Naive thymus-derived CD4-positive, alpha-beta T cell (primary cell): Measurements from ENCODE around the gene LPP. TPM values are rescaled to one million over a fixed set of nuclear protein-coding genes. Genes with fewer than 3 reads are reported as not detected.
A peak's percentile ranks its signal among the peaks of the same experiment; 100 is the strongest.

Experiments used
- ATAC-seq: fragments of 150-1000 bp; cut with Tn5 transposase; 2 replicates; pipeline ENCODE4 v1.10.0; 2021; ENCODE audit warnings: mild to moderate bottlenecking, moderate library complexity
- CTCF ChIA-PET: fragments of 350-600 bp; sonication (Branson Sonifier 250); formaldehyde crosslinking; loops from one replicate; lab custom pipeline; 2021; ENCODE audit warnings: antibody characterized with exemption; lab: Charles Lee
- POLR2A ChIA-PET: fragments of 350-600 bp; sonication (Branson Sonifier 250); formaldehyde crosslinking; loops from one replicate; lab custom pipeline; 2021; ENCODE audit warnings: antibody characterized with exemption, inconsistent platforms; lab: Charles Lee
- DNase-seq, 9 donors: peaks; one replicate each; pipeline versions ENCODE4 v3.0.0 to v3.0.0-alpha.2; 2020 to 2022; ENCODE audit warnings: mixed read lengths in 1 of 9
- H3K27ac ChIP-seq: one replicate; pipeline ENCODE4 v1.7.0; 2013; ENCODE audit warnings: mild to moderate bottlenecking, low read depth, low read length, moderate library complexity
- H3K27me3 ChIP-seq, 2 donors: one replicate each; pipeline ENCODE4 v1.7.0; 2013; ENCODE audit warnings: low read length in 2 of 2, mild to moderate bottlenecking in 2 of 2, moderate library complexity in 2 of 2; ENCODE audit not compliant: control insufficient read depth in 2 of 2, insufficient read depth in 2 of 2
- H3K36me3 ChIP-seq, 3 experiments: 1 replicate in 2 of 3; 2 replicates in 1 of 3; pipeline ENCODE4 v1.7.0; 2013; ENCODE audit warnings: low read length in 3 of 3, mild to moderate bottlenecking in 3 of 3, moderate library complexity in 1 of 3; ENCODE audit not compliant: insufficient read depth in 3 of 3, control insufficient read depth in 2 of 3
- H3K4me1 ChIP-seq, 2 donors: one replicate each; pipeline ENCODE4 v1.7.0; 2013; ENCODE audit warnings: low read length in 2 of 2, mild to moderate bottlenecking in 2 of 2, moderate library complexity in 1 of 2; ENCODE audit not compliant: control insufficient read depth in 2 of 2, insufficient read depth in 2 of 2
- H3K4me3 ChIP-seq: 2 replicates; pipeline ENCODE4 v1.7.0; 2013; ENCODE audit warnings: mild to moderate bottlenecking, low read length
- H3K9me3 ChIP-seq, 3 experiments: 1 replicate in 2 of 3; 2 replicates in 1 of 3; pipeline ENCODE4 v1.7.0; 2013; ENCODE audit warnings: low read length in 3 of 3; ENCODE audit not compliant: control insufficient read depth in 2 of 3
- H3K27ac Mint-ChIP-seq, 9 donors: one replicate each; pipeline ENCODE4 v1.8.0; 2020 to 2022; ENCODE audit warnings: mixed read lengths in 9 of 9, mild to moderate bottlenecking in 8 of 9, moderate library complexity in 5 of 9, inconsistent platforms in 2 of 9
- H3K27me3 Mint-ChIP-seq, 5 donors: one replicate each; pipeline ENCODE4 v1.8.0; 2021 to 2022; ENCODE audit warnings: mixed read lengths in 5 of 5, mild to moderate bottlenecking in 1 of 5
- H3K36me3 Mint-ChIP-seq, 5 donors: one replicate each; pipeline ENCODE4 v1.8.0; 2020 to 2022; ENCODE audit warnings: mixed read lengths in 5 of 5, mild to moderate bottlenecking in 3 of 5, inconsistent platforms in 1 of 5
- H3K4me1 Mint-ChIP-seq, 7 donors: one replicate each; pipeline ENCODE4 v1.8.0; 2020 to 2022; ENCODE audit warnings: mixed read lengths in 7 of 7, mild to moderate bottlenecking in 3 of 7, inconsistent platforms in 1 of 7
- H3K4me3 Mint-ChIP-seq, 10 donors: one replicate each; pipeline ENCODE4 v1.8.0; 2020 to 2022; ENCODE audit warnings: mild to moderate bottlenecking in 10 of 10, mixed read lengths in 10 of 10, moderate library complexity in 6 of 10, inconsistent platforms in 2 of 10
- H3K9me3 Mint-ChIP-seq, 11 donors: one replicate each; pipeline ENCODE4 v1.8.0; 2020 to 2022; ENCODE audit warnings: mixed read lengths in 11 of 11, mild to moderate bottlenecking in 4 of 11, inconsistent platforms in 1 of 11, moderate library complexity in 1 of 11
- intact Hi-C, 2 donors: fragments of 100-400 bp; cut with micrococcal nuclease; formaldehyde crosslinking; loops; one replicate each; pipeline ENCODE4 v1.15.1; 2023
- polyA plus RNA-seq, 2 donors: library from polyadenylated mRNA; unstranded; fragments of 300-500 nt; fragmentation: Illumina TruSeq; gene quantifications; one replicate each; pipeline ENCODE4 v1.2.3, GENCODE V29; 2021
- total RNA-seq, 6 experiments: library from RNA in 5 of 6; stranded (reverse) in 5 of 6; gene quantifications; 1 replicate in 5 of 6; 2 replicates in 1 of 6; pipeline ENCODE4 v1.2.3 and lab custom pipeline; 2021 to 2026

LPP gene
- total and polyA plus RNA-seq, 7 experiments from 2014 or later: 10.3 to 95.2 (median 19.5) TPM

GRCh38 chr3:188184649-188185048, 30.7 kb downstream of the LPP start:
- CTCF ChIA-PET: no interaction called here
- H3K27ac Mint-ChIP-seq: peak overlapping the region in 3 of 9 donors; percentile 11 to 74 (median 24)

DNA sequence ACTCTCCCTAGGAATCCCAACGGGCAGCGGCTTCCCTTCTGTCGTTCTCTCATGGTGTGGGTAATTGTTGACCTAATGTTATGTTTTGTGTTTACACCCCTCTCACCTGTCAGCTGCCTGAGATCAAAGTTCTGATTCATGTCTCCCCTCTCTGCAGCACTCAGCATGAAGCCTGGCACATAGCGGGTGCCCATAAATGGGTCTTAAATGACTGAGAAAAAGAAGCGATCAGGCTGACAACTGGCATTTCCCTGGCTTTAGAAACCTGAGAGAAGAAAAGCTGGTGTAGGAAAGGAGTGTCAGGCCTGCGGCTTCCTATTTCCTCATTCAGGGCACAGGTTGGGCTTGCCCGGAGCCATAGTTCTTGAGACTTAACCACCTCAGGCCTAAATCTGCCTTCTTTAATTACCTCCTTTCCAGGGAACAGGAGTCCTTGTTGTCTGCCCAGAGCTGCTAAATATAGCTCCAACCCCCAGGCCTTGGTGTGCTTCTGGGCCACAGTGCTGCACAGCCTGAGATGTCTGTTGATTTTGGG, 31.8 kb downstream of the LPP start:
- ATAC-seq (peak; percentile 27), DNase-seq (peak in 1 of 9 donors; percentile 11)
- Histone ChIP-seq H3K27ac (no peak overlapping the region), H3K4me1 (peaks cover 5 to 12% of the 10 kb centered on the region in 2 donors), H3K27me3 (no peaks in the 10 kb centered on the region), H3K4me3 (no peak overlapping the region), H3K9me3 (no peaks in the 10 kb centered on the region), H3K36me3 (no peaks in the 10 kb centered on the region)
- H3K4me1 Mint-ChIP-seq: peaks cover 31 to 55% (median 49%) of the 10 kb centered on the region in 7 donors
- H3K27ac Mint-ChIP-seq: peak overlapping the region; percentile 15 to 86 (median 57)
- CTCF ChIA-PET: no interaction called here
- peak overlapping the region in 8 of 10 donors; percentile 14 to 67 (median 44) for H3K4me3 Mint-ChIP-seq
- intact Hi-C loops: loop anchor here in 1 of 2 donors (5.0 kb wide), 1 partner anchor 33 kb away; the partner anchor contains the start of gene LPP
- peaks cover 0 to 3% (median 0%) of the 10 kb centered on the region in 11 donors for H3K9me3 Mint-ChIP-seq
- H3K36me3 Mint-ChIP-seq: peaks cover 0 to 20% (median 12%) of the 10 kb centered on the region in 5 donors
- H3K27me3 Mint-ChIP-seq: no peaks in the 10 kb centered on the region
- POLR2A ChIA-PET: no interaction called here

More at GRCh38 chr3:188184649-188185048, 30.7 kb downstream of the LPP start:
- no peak for ATAC-seq
- H3K4me3 ChIP-seq: no peak overlapping the region
- intact Hi-C loops: loop anchor here in 1 of 2 donors (5.0 kb wide), 1 partner anchor 32 kb away; the partner anchor contains the start of gene LPP
- POLR2A ChIA-PET: no interaction called here
- peaks cover 33 to 56% (median 48%) of the 10 kb centered on the region in 7 donors for H3K4me1 Mint-ChIP-seq
- peaks cover 5 to 12% of the 10 kb centered on the region in 2 donors for H3K4me1 ChIP-seq
- H3K36me3 ChIP-seq: no peaks in the 10 kb centered on the region
- H3K27ac ChIP-seq: no peak overlapping the region
- H3K27me3 ChIP-seq: no peaks in the 10 kb centered on the region
- H3K36me3 Mint-ChIP-seq: peaks cover 4 to 21% (median 9%) of the 10 kb centered on the region in 5 donors
- no peak for DNase-seq
- peak overlapping the region in 1 of 10 donors; percentile 60 for H3K4me3 Mint-ChIP-seq
- H3K27me3 Mint-ChIP-seq: no peaks in the 10 kb centered on the region
- peaks cover 0 to 2% (median 0%) of the 10 kb centered on the region in 11 donors for H3K9me3 Mint-ChIP-seq
- no peaks in the 10 kb centered on the region for H3K9me3 ChIP-seq

- H3K4me3 ChIP-seq: no peak overlapping the region
- H3K27ac Mint-ChIP-seq: peak overlapping the region in 3 of 9 donors; percentile 16 to 74 (median 23)
These were observed 33.1 kb downstream of the LPP start for GRCh38 chr3:188187053-188187452.

GRCh38 chr3:188188911-188189310, 35.0 kb downstream of the LPP start:
- ChIA-PET POLR2A (no interaction called here), CTCF (no interaction called here)
- Mint-ChIP-seq H3K36me3 (peaks cover 14 to 36% (median 26%) of the 10 kb centered on the region in 5 donors), H3K9me3 (peaks cover 0 to 3% (median 0%) of the 10 kb centered on the region in 11 donors), H3K27ac (no peak overlapping the region), H3K4me1 (peaks cover 30 to 63% (median 49%) of the 10 kb centered on the region in 7 donors), H3K4me3 (no peak overlapping the region), H3K27me3 (no peaks in the 10 kb centered on the region)
- peaks cover 0 to 6% (median 0%) of the 10 kb centered on the region in 3 experiments for H3K36me3 ChIP-seq
- no peak overlapping the region for H3K4me3 ChIP-seq
- no peaks in the 10 kb centered on the region for H3K27me3 ChIP-seq
- no peak overlapping the region for H3K27ac ChIP-seq
- intact Hi-C loops: loop anchor here in 1 of 2 donors (5.0 kb wide), 1 partner anchor 37 kb away; the partner anchor contains the start of gene LPP
- no peak for ATAC-seq
- DNase-seq: no peak
- no peaks in the 10 kb centered on the region for H3K9me3 ChIP-seq
- H3K4me1 ChIP-seq: peaks cover 5 to 12% of the 10 kb centered on the region in 2 donors

More at GRCh38 chr3:188187053-188187452, 33.1 kb downstream of the LPP start:
- ChIA-PET POLR2A (no interaction called here), CTCF (no interaction called here)
- H3K4me1 ChIP-seq: peaks cover 5 to 12% of the 10 kb centered on the region in 2 donors
- ATAC-seq (peak; percentile 71), DNase-seq (no peak)
- peaks cover 6 to 25% (median 19%) of the 10 kb centered on the region in 5 donors for H3K36me3 Mint-ChIP-seq
- H3K27me3 Mint-ChIP-seq: no peaks in the 10 kb centered on the region
- intact Hi-C loops: loop anchor here in 1 of 2 donors (5.0 kb wide), 1 partner anchor 35 kb away; the partner anchor contains the start of gene LPP
- peak overlapping the region in 2 of 10 donors; percentile 25 to 42 for H3K4me3 Mint-ChIP-seq
- H3K27ac ChIP-seq: no peak overlapping the region
- H3K27me3 ChIP-seq: no peaks in the 10 kb centered on the region
- H3K9me3 ChIP-seq: no peaks in the 10 kb centered on the region
- peaks cover 0 to 3% (median 0%) of the 10 kb centered on the region in 11 donors for H3K9me3 Mint-ChIP-seq
- H3K4me1 Mint-ChIP-seq: peaks cover 30 to 56% (median 49%) of the 10 kb centered on the region in 7 donors
- H3K36me3 ChIP-seq: peaks cover 0 to 6% (median 0%) of the 10 kb centered on the region in 3 experiments

DNA sequence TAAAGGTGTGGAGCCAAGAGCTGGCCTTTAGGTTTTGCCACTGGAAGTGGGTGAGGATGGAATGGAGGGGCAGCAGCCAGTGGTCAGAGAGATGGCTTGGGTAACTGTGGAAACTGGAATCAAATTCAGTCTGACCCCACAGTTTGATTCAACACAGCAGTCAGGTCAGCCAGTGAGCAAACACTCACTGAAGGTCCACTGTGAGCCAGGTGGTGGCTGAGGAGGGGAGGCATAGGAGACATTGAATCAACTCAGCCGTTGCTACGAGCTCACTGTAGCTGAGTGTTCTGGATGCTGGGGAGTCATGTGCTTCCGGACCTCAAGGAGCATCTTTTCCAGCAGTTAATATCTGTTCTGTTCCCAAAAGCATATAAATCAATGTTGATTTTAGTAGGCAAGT, 37.5 kb downstream of the LPP start:
- Histone ChIP-seq H3K27me3 (no peaks in the 10 kb centered on the region), H3K9me3 (no peaks in the 10 kb centered on the region), H3K36me3 (peaks cover 0 to 6% (median 0%) of the 10 kb centered on the region in 3 experiments), H3K4me3 (no peak overlapping the region), H3K27ac (no peak overlapping the region), H3K4me1 (peaks cover 4 to 5% of the 10 kb centered on the region in 2 donors)
- Mint-ChIP-seq H3K4me1 (peaks cover 18 to 49% (median 32%) of the 10 kb centered on the region in 7 donors), H3K9me3 (peaks cover 0 to 3% (median 0%) of the 10 kb centered on the region in 11 donors), H3K36me3 (peaks cover 17 to 46% (median 34%) of the 10 kb centered on the region in 5 donors), H3K4me3 (no peak overlapping the region), H3K27me3 (no peaks in the 10 kb centered on the region), H3K27ac (peak overlapping the region in 1 of 9 donors; percentile 17)
- intact Hi-C loops: no loop called here
- ChIA-PET CTCF (no interaction called here), POLR2A (no interaction called here)
- no peak for DNase-seq
- no peak for ATAC-seq

DNA sequence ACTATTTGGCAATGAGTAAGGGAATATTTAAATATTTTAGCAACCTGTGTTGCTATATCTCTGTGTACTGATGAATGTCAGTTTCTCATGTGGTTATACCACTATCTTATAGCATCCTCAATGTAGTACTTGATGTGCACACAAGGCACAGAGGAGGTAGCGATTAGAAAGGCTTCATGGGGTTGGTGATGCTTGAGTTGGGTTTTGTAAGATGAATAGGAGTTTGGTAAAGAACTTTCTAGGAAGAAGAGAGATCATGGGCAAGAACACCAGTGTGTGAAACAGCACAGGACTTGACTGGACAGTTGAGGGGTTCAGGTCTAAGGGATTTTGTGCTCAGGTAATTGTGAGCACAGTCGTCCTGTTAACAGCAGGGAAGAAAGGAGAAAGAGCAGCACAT, 38.1 kb downstream of the LPP start:
- peaks cover under 1% of the 10 kb centered on the region in 2 donors for H3K4me1 ChIP-seq
- ATAC-seq: no peak
- no peaks in the 10 kb centered on the region for H3K27me3 ChIP-seq
- no peak overlapping the region for H3K4me3 ChIP-seq
- H3K4me1 Mint-ChIP-seq: peaks cover 19 to 52% (median 33%) of the 10 kb centered on the region in 7 donors
- peaks cover 0 to 6% (median 0%) of the 10 kb centered on the region in 3 experiments for H3K36me3 ChIP-seq
- no peak overlapping the region for H3K27ac ChIP-seq
- no peak for DNase-seq
- ChIA-PET CTCF (no interaction called here), POLR2A (no interaction called here)
- H3K27ac Mint-ChIP-seq: no peak overlapping the region
- no peak overlapping the region for H3K4me3 Mint-ChIP-seq
- peaks cover 0 to 3% (median 0%) of the 10 kb centered on the region in 11 donors for H3K9me3 Mint-ChIP-seq
- intact Hi-C loops: no loop called here
- H3K27me3 Mint-ChIP-seq: no peaks in the 10 kb centered on the region
- H3K36me3 Mint-ChIP-seq: peaks cover 23 to 52% (median 39%) of the 10 kb centered on the region in 5 donors
- H3K9me3 ChIP-seq: no peaks in the 10 kb centered on the region
